Coronary artery (tissue), 2 donors: ENCODE results near the gene FAM13A.

Source experiments
- DNase-seq: peaks from one replicate; pipeline ENCODE4 v3.0.0-alpha.2; 2017; ENCODE audit warnings: low spot score
- H3K27ac ChIP-seq, 2 donors: fragments of 200-600 bp; sonication (generic); one replicate each; pipeline ENCODE4 v1.5.1; 2016 to 2019
- H3K4me3 ChIP-seq: fragments of 200-600 bp; sonication (generic); 2 replicates; pipeline ENCODE4 v1.5.1; 2016; ENCODE audit warnings: mild to moderate bottlenecking, moderate library complexity
- TF ChIP-seq, protein P1 (sequence below): fragments of 200-600 bp; sonication (generic); IDR thresholded peaks from one replicate; pipeline ENCODE4 v1.5.1; 2019; ENCODE audit warnings: antibody characterized with exemption

FAM13A gene

GRCh38 chr4:88729146-88729760, 327.7 kb downstream of the FAM13A start:
- no peak overlapping the region for H3K4me3 ChIP-seq
- H3K27ac ChIP-seq: no peak overlapping the region
- no peak for DNase-seq
- TF ChIP-seq, protein P1, sequence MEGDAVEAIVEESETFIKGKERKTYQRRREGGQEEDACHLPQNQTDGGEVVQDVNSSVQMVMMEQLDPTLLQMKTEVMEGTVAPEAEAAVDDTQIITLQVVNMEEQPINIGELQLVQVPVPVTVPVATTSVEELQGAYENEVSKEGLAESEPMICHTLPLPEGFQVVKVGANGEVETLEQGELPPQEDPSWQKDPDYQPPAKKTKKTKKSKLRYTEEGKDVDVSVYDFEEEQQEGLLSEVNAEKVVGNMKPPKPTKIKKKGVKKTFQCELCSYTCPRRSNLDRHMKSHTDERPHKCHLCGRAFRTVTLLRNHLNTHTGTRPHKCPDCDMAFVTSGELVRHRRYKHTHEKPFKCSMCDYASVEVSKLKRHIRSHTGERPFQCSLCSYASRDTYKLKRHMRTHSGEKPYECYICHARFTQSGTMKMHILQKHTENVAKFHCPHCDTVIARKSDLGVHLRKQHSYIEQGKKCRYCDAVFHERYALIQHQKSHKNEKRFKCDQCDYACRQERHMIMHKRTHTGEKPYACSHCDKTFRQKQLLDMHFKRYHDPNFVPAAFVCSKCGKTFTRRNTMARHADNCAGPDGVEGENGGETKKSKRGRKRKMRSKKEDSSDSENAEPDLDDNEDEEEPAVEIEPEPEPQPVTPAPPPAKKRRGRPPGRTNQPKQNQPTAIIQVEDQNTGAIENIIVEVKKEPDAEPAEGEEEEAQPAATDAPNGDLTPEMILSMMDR: no peak

- H3K27ac ChIP-seq: peak overlapping the region in 1 of 2 donors; percentile 35
- TF ChIP-seq, protein P1: no peak
- no peak overlapping the region for H3K4me3 ChIP-seq
- DNase-seq: no peak
Observed at GRCh38 chr4:88728146-88728545, 328.8 kb downstream of the FAM13A start.

DNA sequence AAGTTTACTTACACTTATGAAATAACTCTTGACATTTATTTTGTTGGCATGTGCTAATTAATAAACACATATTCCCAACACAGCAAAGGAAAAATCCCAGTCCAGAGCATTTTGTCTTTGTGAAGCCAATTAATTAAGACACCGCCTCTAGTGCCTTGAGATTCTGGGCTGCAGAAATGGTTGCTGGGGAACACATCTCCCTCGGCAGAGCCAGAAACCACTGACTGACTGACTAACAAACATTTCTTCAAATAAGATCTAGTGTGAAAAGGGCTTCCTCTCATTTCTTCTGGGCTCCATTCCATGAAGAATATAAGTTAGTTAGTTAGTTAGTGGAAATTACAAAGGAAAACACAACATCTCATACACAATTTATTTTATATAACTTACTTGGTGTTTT, 331.0 kb downstream of the FAM13A start:
- no peak for DNase-seq
- no peak overlapping the region for H3K4me3 ChIP-seq
- H3K27ac ChIP-seq: no peak overlapping the region
- TF ChIP-seq, protein P1: no peak

GRCh38 chr4:88725143-88725542, 331.8 kb downstream of the FAM13A start:
- TF ChIP-seq, protein P1: no peak
- H3K27ac ChIP-seq: no peak overlapping the region

GRCh38 chr4:88724406-88724805, 332.6 kb downstream of the FAM13A start:
- TF ChIP-seq, protein P1: no peak
- Histone ChIP-seq H3K4me3 (no peak overlapping the region), H3K27ac (no peak overlapping the region)
- DNase-seq: no peak

More at GRCh38 chr4:88725143-88725542, 331.8 kb downstream of the FAM13A start:
- DNase-seq: no peak
- H3K4me3 ChIP-seq: no peak overlapping the region

DNA sequence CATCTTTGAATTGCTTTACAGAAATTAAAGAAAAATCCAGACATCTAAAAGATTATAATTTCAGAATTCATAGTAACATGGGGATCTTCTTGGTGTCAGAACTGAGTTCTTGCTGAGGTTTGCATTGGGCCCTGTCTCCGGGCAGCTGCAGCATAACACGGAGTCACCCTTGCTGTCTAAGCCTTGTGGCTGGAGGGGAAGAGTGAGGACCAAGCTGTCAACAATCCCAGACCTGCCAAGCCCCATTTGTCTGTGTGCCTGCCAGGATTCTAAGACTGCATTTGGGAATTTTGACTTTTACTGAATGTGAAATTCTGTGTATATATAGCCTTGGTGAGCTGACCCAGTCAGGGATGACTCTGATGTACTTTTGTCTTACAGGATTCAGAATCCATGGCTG, 334.2 kb downstream of the FAM13A start:
- Histone ChIP-seq H3K4me3 (no peak overlapping the region), H3K27ac (peak overlapping the region in 1 of 2 donors; percentile 14)
- TF ChIP-seq, protein P1: no peak
- DNase-seq: no peak

GRCh38 chr4:88722276-88722780, 334.7 kb downstream of the FAM13A start:
- peak overlapping the region in 1 of 2 donors; percentile 15 for H3K27ac ChIP-seq
- no peak for DNase-seq
- H3K4me3 ChIP-seq: no peak overlapping the region
- TF ChIP-seq, protein P1: no peak
